Gastroesophageal sphincter (tissue), 4 donors: ENCODE data around the gene GRHPR. TPM values are rescaled to one million over a fixed set of nuclear protein-coding genes. Genes with fewer than 3 reads are reported as not detected.

ENCODE experiments used
- ATAC-seq: fragments of 150-250 bp; one replicate; pipeline ENCODE4 v1.9.1; 2016; ENCODE audit warnings: mild to moderate bottlenecking, moderate library complexity
- H3K27ac ChIP-seq, 4 donors: fragments of 200-600 bp; sonication (generic) in 3 of 4; 1 replicate in 3 of 4; 2 replicates in 1 of 4; pipeline ENCODE4 v1.5.1; 2016 to 2019
- H3K27me3 ChIP-seq: fragments of 200-600 bp; sonication (generic); one replicate; pipeline ENCODE4 v1.5.1; 2019
- H3K36me3 ChIP-seq, 2 donors: fragments of 200-600 bp; sonication (generic); one replicate each; pipeline ENCODE4 v1.5.1; 2019; ENCODE audit warnings: control low read depth in 1 of 2
- H3K4me1 ChIP-seq, 3 donors: fragments of 200-600 bp; sonication (generic); 1 replicate in 2 of 3; 2 replicates in 1 of 3; pipeline ENCODE4 v1.5.1; 2016 to 2019; ENCODE audit warnings: control low read depth in 2 of 3
- H3K4me3 ChIP-seq, 2 donors: fragments of 200-600 bp; sonication (generic); one replicate each; pipeline ENCODE4 v1.5.1; 2019; ENCODE audit warnings: mild to moderate bottlenecking in 1 of 2, moderate library complexity in 1 of 2
- H3K9me3 ChIP-seq, 3 donors: fragments of 200-600 bp; sonication (generic); one replicate each; pipeline ENCODE4 v1.5.1; 2017 to 2019; ENCODE audit warnings: control low read depth in 2 of 3
- EP300 ChIP-seq: sonication (generic); formaldehyde crosslinking; IDR thresholded peaks from one replicate; pipeline ENCODE4 v1.6.1; 2017; ENCODE audit warnings: antibody characterized with exemption, mild to moderate bottlenecking
- POLR2A ChIP-seq, 2 donors: fragments of 450-650 bp; IDR thresholded peaks; one replicate each; pipeline ENCODE4 v1.6.1; 2017; ENCODE audit warnings: antibody characterized with exemption in 2 of 2, mild to moderate bottlenecking in 2 of 2, moderate library complexity in 1 of 2
- POLR2AphosphoS5 ChIP-seq: sonication (generic); formaldehyde crosslinking; IDR thresholded peaks from one replicate; pipeline ENCODE4 v1.6.1; 2017; ENCODE audit warnings: antibody characterized with exemption
- WGBS, 2 donors: methylation state at CpG; one replicate each; pipeline ENCODE4 v1.1.5; 2018; ENCODE audit warnings: low coverage in 1 of 2; 5-methylcytosine and 5-hydroxymethylcytosine counted together
- total RNA-seq, 4 donors: library from RNA; depleted of rRNA; stranded (reverse); fragments of >200 nt; gene quantifications; one replicate each; pipeline ENCODE4 v1.1.0, GENCODE V29; 2016
- TF ChIP-seq, protein P1 (sequence below), 4 experiments: fragments of 200-600 bp in 2 of 4; fragments of 450-650 bp in 2 of 4; sonication (generic) in 1 of 4; IDR thresholded peaks; one replicate each; pipeline ENCODE4 v1.5.1; 2017 to 2019; ENCODE audit warnings: antibody characterized with exemption in 4 of 4, mild to moderate bottlenecking in 2 of 4, moderate library complexity in 2 of 4

Gene GRHPR
- total RNA-seq, 4 donors from 2014 or later: 119 to 144 (median 134) TPM

DNA sequence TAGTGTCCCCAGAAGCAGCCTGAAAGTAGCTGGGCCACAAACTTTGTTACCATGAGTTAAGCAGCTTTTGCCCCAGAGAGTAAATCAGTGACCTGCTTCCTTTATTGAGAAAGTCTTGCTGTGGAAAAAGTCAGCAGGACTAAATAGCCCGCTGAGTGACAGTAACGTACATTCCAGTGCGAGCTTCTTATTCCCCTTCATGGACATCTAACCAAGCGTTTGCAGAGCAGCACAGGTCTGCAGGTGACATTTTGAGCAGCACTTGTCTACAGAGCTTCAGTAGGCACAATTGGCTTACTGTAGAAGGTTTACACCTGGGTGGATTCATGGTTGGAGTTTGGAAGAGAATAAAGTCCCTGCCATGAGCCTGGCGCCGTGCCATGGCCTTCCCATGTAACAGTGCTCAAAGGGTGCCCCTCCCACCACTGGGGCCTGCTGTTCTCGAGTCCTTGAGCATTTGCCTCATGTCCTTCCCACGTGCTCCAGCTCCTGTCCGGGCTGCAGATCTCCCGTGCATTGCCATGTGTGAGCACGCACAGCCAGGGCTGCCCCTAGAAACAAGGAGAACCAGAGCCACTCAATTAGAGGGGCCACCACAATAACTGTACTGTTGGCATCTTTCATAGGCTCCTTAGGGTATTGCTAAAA is 41.3 kb upstream of the GRHPR start:
- no peak overlapping the region for H3K27ac ChIP-seq
- WGBS, 2 donors: 68 to 100% methylated on average over 3 to 4 of the region's 11 CpGs
- H3K36me3 ChIP-seq: no peaks in the 10 kb centered on the region
- no peaks in the 10 kb centered on the region for H3K9me3 ChIP-seq
- H3K4me3 ChIP-seq: no peak overlapping the region
- H3K27me3 ChIP-seq: no peaks in the 10 kb centered on the region
- TF ChIP-seq, protein P1, sequence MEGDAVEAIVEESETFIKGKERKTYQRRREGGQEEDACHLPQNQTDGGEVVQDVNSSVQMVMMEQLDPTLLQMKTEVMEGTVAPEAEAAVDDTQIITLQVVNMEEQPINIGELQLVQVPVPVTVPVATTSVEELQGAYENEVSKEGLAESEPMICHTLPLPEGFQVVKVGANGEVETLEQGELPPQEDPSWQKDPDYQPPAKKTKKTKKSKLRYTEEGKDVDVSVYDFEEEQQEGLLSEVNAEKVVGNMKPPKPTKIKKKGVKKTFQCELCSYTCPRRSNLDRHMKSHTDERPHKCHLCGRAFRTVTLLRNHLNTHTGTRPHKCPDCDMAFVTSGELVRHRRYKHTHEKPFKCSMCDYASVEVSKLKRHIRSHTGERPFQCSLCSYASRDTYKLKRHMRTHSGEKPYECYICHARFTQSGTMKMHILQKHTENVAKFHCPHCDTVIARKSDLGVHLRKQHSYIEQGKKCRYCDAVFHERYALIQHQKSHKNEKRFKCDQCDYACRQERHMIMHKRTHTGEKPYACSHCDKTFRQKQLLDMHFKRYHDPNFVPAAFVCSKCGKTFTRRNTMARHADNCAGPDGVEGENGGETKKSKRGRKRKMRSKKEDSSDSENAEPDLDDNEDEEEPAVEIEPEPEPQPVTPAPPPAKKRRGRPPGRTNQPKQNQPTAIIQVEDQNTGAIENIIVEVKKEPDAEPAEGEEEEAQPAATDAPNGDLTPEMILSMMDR (IDR thresholded peaks at IDR 0.05): no peak
- no peak for ATAC-seq
- no peaks in the 10 kb centered on the region for H3K4me1 ChIP-seq

DNA sequence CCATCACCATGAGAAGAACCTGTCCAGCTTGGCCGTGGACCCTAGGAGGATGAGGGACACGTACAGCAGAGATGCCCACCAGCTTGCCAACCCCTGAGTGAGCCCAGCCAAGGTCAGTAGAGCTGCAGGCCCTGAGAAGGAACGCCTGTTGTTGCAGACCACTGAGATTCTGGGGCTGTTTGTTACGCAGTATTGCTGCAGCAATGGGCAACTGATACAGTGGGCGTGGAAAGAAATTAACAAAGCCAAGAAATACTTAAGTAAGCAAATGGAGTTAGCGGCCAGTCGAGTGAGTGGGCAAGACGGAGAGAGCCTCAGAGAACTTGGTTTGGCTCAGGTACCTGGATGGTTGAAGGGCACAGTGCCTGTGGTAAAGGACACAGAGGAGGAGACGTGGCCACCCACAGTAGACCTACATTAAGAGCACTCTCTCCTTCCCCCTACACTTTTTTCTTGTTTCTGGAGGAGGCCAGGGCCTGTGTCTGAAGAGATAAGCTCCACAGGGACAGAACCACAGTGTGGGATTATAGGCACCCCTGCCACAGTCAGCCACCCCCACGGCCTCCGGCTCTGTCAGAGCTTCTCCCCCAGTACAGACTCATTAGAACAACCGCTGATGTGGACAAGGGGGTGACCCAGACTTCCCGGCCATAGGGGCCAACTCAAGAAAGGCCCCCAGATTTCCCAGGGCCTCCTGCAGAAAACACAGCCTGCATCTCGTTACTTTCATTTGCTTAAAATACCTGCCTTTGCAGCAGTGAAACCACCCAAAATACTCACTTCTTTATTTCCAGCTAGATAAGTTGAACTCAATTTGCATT is 40.1 kb upstream of the GRHPR start:
- H3K4me1 ChIP-seq: no peaks in the 10 kb centered on the region
- 78 to 100% methylated on average over 4 to 13 of the region's 14 CpGs for WGBS, 2 donors
- H3K9me3 ChIP-seq: no peaks in the 10 kb centered on the region
- ATAC-seq: no peak
- H3K36me3 ChIP-seq: no peaks in the 10 kb centered on the region
- TF ChIP-seq POLR2AphosphoS5 (no peak), EP300 (no peak)
- TF ChIP-seq, protein P1 (IDR thresholded peaks at IDR 0.05): no peak
- no peak overlapping the region for H3K27ac ChIP-seq
- H3K4me3 ChIP-seq: no peak overlapping the region
- no peaks in the 10 kb centered on the region for H3K27me3 ChIP-seq

DNA sequence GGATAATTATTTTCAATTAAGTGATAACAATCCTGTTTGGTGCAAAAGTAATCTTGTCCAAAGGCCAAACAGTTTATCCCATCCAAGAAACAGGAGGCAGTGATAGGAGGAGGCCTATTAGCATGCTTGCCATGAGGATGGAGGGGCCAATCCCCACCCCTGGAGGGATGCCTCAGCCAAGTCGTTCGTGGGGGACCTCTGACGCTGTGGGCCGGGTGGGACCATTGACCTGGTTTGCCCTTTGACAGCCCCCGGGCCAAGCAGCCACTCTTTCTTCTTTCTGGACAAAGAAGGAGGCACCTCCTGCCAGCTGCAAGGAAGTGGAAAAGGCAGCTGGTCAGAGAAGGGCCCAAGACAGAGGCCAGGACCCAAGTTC is 39.5 kb upstream of the GRHPR start:
- Histone ChIP-seq H3K4me1 (no peaks in the 10 kb centered on the region), H3K27me3 (no peaks in the 10 kb centered on the region), H3K9me3 (no peaks in the 10 kb centered on the region), H3K4me3 (no peak overlapping the region), H3K36me3 (no peaks in the 10 kb centered on the region), H3K27ac (no peak overlapping the region)
- no peak for TF ChIP-seq EP300
- TF ChIP-seq POLR2AphosphoS5: no peak
- TF ChIP-seq, protein P1 (IDR thresholded peaks at IDR 0.05): no peak
- no peak for TF ChIP-seq POLR2A (IDR thresholded peaks at IDR 0.05)
- WGBS, 2 donors: 39% methylated on average over 4 of the region's 5 CpGs; no CpG with 5 or more reads in 1 of the 2 donors
- no peak for ATAC-seq

DNA sequence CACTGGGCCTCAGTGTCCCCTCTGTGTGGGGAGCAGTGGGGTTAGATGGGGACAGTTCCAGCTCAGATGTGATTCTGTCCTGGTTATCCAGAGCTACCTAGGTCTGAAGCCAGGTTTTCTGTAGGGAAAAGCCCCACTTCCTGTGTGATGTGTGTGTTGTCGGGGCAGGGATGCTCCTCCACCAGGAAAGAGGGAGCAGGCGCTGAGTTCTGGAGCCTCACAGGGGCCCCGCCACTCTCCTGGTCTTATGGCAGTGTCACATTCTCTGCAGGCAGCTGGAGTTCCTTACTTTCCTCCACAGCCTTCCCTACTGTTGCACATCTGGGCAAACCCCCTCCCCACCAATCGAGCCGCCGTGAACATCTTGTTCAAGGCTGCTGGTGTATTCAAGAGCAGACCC is 39.1 kb upstream of the GRHPR start:
- H3K27ac ChIP-seq: no peak overlapping the region
- no peaks in the 10 kb centered on the region for H3K4me1 ChIP-seq
- H3K36me3 ChIP-seq: no peaks in the 10 kb centered on the region
- TF ChIP-seq EP300: no peak
- TF ChIP-seq, protein P1 (IDR thresholded peaks at IDR 0.05): no peak
- TF ChIP-seq POLR2A (IDR thresholded peaks at IDR 0.05): no peak
- TF ChIP-seq POLR2AphosphoS5: no peak
- ATAC-seq: no peak
- no peak overlapping the region for H3K4me3 ChIP-seq
- no peaks in the 10 kb centered on the region for H3K9me3 ChIP-seq
- WGBS, 2 donors: 56% methylated on average over 4 of the region's 6 CpGs; no CpG with 5 or more reads in 1 of the 2 donors
- H3K27me3 ChIP-seq: no peaks in the 10 kb centered on the region
